ENCODE results near the gene CD300H.

DNA sequence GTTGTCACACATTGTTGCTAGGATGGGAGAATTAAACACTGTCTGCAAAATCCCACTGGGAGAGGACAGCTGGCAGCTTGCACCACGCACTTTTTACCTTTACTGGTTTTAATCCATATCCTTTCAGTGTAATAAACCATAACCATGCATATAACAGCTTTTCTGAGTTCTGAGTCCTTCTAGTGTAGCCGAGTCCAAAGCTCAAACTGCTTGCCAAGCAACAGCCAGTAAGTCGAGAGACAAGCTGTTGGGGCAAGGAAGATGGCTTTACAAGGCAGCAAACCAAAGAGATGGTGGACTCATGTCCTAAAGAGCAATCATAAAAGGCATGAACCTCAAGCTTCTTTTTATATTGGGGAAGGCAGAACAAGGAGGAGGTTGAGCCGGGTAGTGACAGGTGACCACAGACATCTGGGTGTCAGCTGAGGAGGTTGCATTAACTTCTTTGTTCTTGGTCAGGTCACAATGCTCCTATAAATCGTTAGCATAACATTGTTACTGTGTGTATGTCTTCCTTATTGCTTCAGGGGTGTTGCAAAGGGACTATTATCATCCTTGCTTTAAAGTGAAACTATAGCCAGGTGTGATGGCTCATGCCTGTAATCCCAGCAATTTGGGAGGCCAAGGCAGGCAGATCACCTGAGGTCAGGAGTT lies 7.3 kb upstream of the CD300H start:
- TF ChIP-seq, protein P1, sequence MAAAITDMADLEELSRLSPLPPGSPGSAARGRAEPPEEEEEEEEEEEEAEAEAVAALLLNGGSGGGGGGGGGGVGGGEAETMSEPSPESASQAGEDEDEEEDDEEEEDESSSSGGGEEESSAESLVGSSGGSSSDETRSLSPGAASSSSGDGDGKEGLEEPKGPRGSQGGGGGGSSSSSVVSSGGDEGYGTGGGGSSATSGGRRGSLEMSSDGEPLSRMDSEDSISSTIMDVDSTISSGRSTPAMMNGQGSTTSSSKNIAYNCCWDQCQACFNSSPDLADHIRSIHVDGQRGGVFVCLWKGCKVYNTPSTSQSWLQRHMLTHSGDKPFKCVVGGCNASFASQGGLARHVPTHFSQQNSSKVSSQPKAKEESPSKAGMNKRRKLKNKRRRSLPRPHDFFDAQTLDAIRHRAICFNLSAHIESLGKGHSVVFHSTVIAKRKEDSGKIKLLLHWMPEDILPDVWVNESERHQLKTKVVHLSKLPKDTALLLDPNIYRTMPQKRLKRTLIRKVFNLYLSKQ (tag by site-specific recombination; IDR thresholded peaks at IDR 0.05; ENCODE audit: borderline replicate concordance): no peak
- TF ChIP-seq ZNF133 (tag by site-specific recombination; IDR thresholded peaks at IDR 0.05) (no peak), YY1 (tag by site-specific recombination; IDR thresholded peaks at IDR 0.05) (no peak), SALL2 (tag by site-specific recombination; IDR thresholded peaks at IDR 0.05; ENCODE audit: borderline replicate concordance) (no peak), ZSCAN16 (tag by site-specific recombination; IDR thresholded peaks at IDR 0.05) (no peak), ZBTB1 (tag by site-specific recombination; IDR thresholded peaks at IDR 0.05) (no peak), ZNF768 (tag by site-specific recombination; IDR thresholded peaks at IDR 0.05) (no peak), KLF10 (tag by site-specific recombination; IDR thresholded peaks at IDR 0.05) (no peak)
- TF ChIP-seq, protein P2, sequence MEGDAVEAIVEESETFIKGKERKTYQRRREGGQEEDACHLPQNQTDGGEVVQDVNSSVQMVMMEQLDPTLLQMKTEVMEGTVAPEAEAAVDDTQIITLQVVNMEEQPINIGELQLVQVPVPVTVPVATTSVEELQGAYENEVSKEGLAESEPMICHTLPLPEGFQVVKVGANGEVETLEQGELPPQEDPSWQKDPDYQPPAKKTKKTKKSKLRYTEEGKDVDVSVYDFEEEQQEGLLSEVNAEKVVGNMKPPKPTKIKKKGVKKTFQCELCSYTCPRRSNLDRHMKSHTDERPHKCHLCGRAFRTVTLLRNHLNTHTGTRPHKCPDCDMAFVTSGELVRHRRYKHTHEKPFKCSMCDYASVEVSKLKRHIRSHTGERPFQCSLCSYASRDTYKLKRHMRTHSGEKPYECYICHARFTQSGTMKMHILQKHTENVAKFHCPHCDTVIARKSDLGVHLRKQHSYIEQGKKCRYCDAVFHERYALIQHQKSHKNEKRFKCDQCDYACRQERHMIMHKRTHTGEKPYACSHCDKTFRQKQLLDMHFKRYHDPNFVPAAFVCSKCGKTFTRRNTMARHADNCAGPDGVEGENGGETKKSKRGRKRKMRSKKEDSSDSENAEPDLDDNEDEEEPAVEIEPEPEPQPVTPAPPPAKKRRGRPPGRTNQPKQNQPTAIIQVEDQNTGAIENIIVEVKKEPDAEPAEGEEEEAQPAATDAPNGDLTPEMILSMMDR (tag by site-specific recombination; IDR thresholded peaks at IDR 0.05): no peak
